Esophagus muscularis mucosa (tissue), 3 donors: ENCODE measurements around the gene SLC29A1.

Source experiments
- CTCF ChIP-seq, 3 experiments: fragments of 200-600 bp in 2 of 3; fragments of 450-650 bp in 1 of 3; sonication (generic) in 2 of 3; IDR thresholded peaks; one replicate each; pipeline ENCODE4 v1.5.1; 2017 to 2019; ENCODE audit warnings: antibody characterized with exemption in 3 of 3, mild to moderate bottlenecking in 2 of 3, moderate library complexity in 1 of 3
- POLR2A ChIP-seq: fragments of 450-650 bp; IDR thresholded peaks from one replicate; pipeline ENCODE4 v1.6.1; 2017; ENCODE audit warnings: antibody characterized with exemption, moderate library complexity, mild to moderate bottlenecking, low read depth
- POLR2AphosphoS5 ChIP-seq, 2 donors: sonication (generic); formaldehyde crosslinking; IDR thresholded peaks; one replicate each; pipeline ENCODE4 v1.6.1; 2017; ENCODE audit warnings: antibody characterized with exemption in 2 of 2

GRCh38 chr6:44221291-44221960, 2.0 kb upstream of the SLC29A1 start:
- TF ChIP-seq CTCF (IDR thresholded peaks at IDR 0.05) (peak; percentile 83 to 90 (median 84)), POLR2AphosphoS5 (IDR thresholded peaks at IDR 0.05) (peak; percentile 86 to 90), POLR2A (peak; percentile 25)
